Cardiac muscle cell (in vitro differentiated cells and primary cell): ENCODE results near the gene HSPB1. TPM values are rescaled to one million over a fixed set of nuclear protein-coding genes. Genes with fewer than 3 reads are reported as not detected.
"Not testable (repeated sequence)": the region's sequence is repeated elsewhere in the genome, so short reads cannot be mapped to it uniquely, and the experiment has no call there.

ENCODE experiments used
- DNase-seq, 2 donors: peaks; one replicate each; pipeline versions ENCODE4 v3.0.0 to v3.0.0-alpha.2; 2010 to 2017; ENCODE audit warnings: low read depth in 1 of 2, low spot score in 1 of 2
- H3K27ac ChIP-seq: fragments of 200-600 bp; sonication (generic); 2 replicates; pipeline ENCODE4 v1.5.1; 2016
- H3K27me3 ChIP-seq: fragments of 200-600 bp; sonication (generic); 2 replicates; pipeline ENCODE4 v1.6.0; 2016; ENCODE audit warnings: control low read depth
- H3K36me3 ChIP-seq: fragments of 200-600 bp; sonication (generic); 2 replicates; pipeline ENCODE4 v1.5.1; 2016; ENCODE audit warnings: control low read depth
- H3K4me1 ChIP-seq: fragments of 200-600 bp; sonication (generic); 2 replicates; pipeline ENCODE4 v1.8.1; 2017; ENCODE audit warnings: low read depth, mild to moderate bottlenecking, mixed run types
- H3K4me3 ChIP-seq: fragments of 200-600 bp; sonication (generic); 2 replicates; pipeline ENCODE4 v1.5.1; 2016; ENCODE audit warnings: mild to moderate bottlenecking
- H3K9me3 ChIP-seq: fragments of 200-600 bp; sonication (generic); 2 replicates; pipeline ENCODE4 v1.5.1; 2017; ENCODE audit warnings: low read depth, mild to moderate bottlenecking, control low read depth
- polyA plus RNA-seq: library from polyadenylated mRNA; unstranded; fragments of >200 nt; fragmentation: Nextera tagmentation; extraction: Ambion mirVana; gene quantifications from 2 replicates; pipeline ENCODE4 v1.2.1, GENCODE V29; 2016
- total RNA-seq: library from RNA; depleted of rRNA; stranded (reverse); fragments of >200 nt; gene quantifications from 2 replicates; pipeline ENCODE4 v1.2.3, GENCODE V29; 2016
- TF ChIP-seq, protein P1 (sequence below): IDR thresholded peaks from 2 replicates; pipeline ENCODE4 v1.5.1; 2012; ENCODE audit warnings: low read depth, mild to moderate bottlenecking, low read length

Gene HSPB1
- total and polyA plus RNA-seq, 2 experiments from 2014 or later: 1,267 to 3,793 TPM

DNA sequence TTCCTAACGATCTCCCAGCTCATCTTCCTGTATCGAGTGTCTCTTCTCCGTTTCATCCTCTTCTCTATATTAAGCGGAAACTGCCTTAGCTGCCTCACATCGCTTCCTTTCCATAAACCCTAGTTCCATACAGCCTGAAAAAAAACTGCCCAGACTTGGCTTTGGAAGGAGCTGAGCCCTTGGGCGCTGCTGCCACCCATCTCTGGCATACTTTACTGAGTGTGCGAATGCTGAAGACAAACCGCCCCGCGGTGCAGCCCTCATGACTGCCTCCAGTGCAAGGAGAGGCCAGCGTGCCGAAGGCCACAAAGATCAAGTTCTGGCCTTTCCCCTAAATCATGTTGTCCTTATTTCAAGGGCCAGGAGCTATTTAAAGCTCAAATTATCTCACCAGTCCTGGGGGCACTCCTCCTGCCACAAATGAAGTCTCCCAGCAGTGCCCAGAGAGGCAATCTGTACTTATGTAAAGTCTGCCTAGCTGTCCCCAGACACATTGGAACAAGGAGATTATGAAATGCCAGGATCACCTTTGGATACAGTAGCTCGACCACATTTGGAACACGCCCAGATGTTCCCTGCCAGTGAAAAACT is 31.1 kb downstream of the HSPB1 start:
- Histone ChIP-seq H3K27ac (peak overlapping the region; percentile 92), H3K36me3 (peaks cover 3% of the 10 kb centered on the region), H3K4me1 (peaks cover 62% of the 10 kb centered on the region), H3K27me3 (no peaks in the 10 kb centered on the region), H3K9me3 (no peaks in the 10 kb centered on the region), H3K4me3 (no peak overlapping the region)
- TF ChIP-seq, protein P1, sequence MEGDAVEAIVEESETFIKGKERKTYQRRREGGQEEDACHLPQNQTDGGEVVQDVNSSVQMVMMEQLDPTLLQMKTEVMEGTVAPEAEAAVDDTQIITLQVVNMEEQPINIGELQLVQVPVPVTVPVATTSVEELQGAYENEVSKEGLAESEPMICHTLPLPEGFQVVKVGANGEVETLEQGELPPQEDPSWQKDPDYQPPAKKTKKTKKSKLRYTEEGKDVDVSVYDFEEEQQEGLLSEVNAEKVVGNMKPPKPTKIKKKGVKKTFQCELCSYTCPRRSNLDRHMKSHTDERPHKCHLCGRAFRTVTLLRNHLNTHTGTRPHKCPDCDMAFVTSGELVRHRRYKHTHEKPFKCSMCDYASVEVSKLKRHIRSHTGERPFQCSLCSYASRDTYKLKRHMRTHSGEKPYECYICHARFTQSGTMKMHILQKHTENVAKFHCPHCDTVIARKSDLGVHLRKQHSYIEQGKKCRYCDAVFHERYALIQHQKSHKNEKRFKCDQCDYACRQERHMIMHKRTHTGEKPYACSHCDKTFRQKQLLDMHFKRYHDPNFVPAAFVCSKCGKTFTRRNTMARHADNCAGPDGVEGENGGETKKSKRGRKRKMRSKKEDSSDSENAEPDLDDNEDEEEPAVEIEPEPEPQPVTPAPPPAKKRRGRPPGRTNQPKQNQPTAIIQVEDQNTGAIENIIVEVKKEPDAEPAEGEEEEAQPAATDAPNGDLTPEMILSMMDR: no peak
- peak; percentile 44 to 84 for DNase-seq

GRCh38 chr7:76334320-76334967 is 32.0 kb downstream of the HSPB1 start:
- H3K4me1 ChIP-seq: peaks cover 64% of the 10 kb centered on the region
- no peaks in the 10 kb centered on the region for H3K9me3 ChIP-seq
- no peak overlapping the region for H3K4me3 ChIP-seq
- H3K27me3 ChIP-seq: no peaks in the 10 kb centered on the region
- TF ChIP-seq, protein P1: no peak
- DNase-seq: no peak
- H3K36me3 ChIP-seq: peaks cover 2% of the 10 kb centered on the region
- H3K27ac ChIP-seq: peak overlapping the region; percentile 92

- DNase-seq, H3K4me3 ChIP-seq, H3K36me3 ChIP-seq, H3K27me3 ChIP-seq, H3K9me3 ChIP-seq: not testable (repeated sequence)
- Histone ChIP-seq H3K4me1 (peaks cover 64% of the 10 kb centered on the region), H3K27ac (peak overlapping the region; percentile 80)
Observed at GRCh38 chr7:76335417-76335816, 32.9 kb downstream of the HSPB1 start.

GRCh38 chr7:76336094-76336493 is 33.6 kb downstream of the HSPB1 start:
- H3K27ac ChIP-seq: peak overlapping the region; percentile 80
- TF ChIP-seq, protein P1: no peak

GRCh38 chr7:76337147-76337546 is 34.7 kb downstream of the HSPB1 start:
- Histone ChIP-seq H3K27me3 (no peaks in the 10 kb centered on the region), H3K27ac (peak overlapping the region; percentile 80), H3K9me3 (no peaks in the 10 kb centered on the region), H3K36me3 (no peaks in the 10 kb centered on the region), H3K4me3 (no peak overlapping the region), H3K4me1 (peaks cover 62% of the 10 kb centered on the region)
- DNase-seq: no peak
- TF ChIP-seq, protein P1: no peak

More at GRCh38 chr7:76336094-76336493, 33.6 kb downstream of the HSPB1 start:
- H3K9me3 ChIP-seq: no peaks in the 10 kb centered on the region
- H3K4me1 ChIP-seq: peaks cover 61% of the 10 kb centered on the region
- no peaks in the 10 kb centered on the region for H3K27me3 ChIP-seq
- H3K4me3 ChIP-seq: no peak overlapping the region
- no peak for DNase-seq
- H3K36me3 ChIP-seq: no peaks in the 10 kb centered on the region
